BLaER1 treated with 17β-estradiol and CSF1 and Interleukin-3, amounts not matched to agents 10 nM and 100 nM (cell line): ENCODE measurements around the gene CTBP2.
"Not testable (repeated sequence)": the region's sequence is repeated elsewhere in the genome, so short reads cannot be mapped to it uniquely, and the experiment has no call there.

Experiments used
- H3K27ac ChIP-seq, 11 experiments: shearing (Covaris generic); formaldehyde crosslinking; 2 replicates each; pipeline ENCODE4 v1.8.1; 2022
- H3K27me3 ChIP-seq, 11 experiments: shearing (Covaris generic); formaldehyde crosslinking; 2 replicates each; pipeline ENCODE4 v1.8.1; 2022
- H3K36me3 ChIP-seq, 11 experiments: shearing (Covaris generic); formaldehyde crosslinking; 2 replicates each; pipeline ENCODE4 v1.8.1; 2022
- H3K4me1 ChIP-seq, 10 experiments: shearing (Covaris generic); formaldehyde crosslinking; 2 replicates each; pipeline ENCODE4 v1.8.1; 2022
- H3K4me2 ChIP-seq, 11 experiments: shearing (Covaris generic); formaldehyde crosslinking; 2 replicates each; pipeline ENCODE4 v1.8.1; 2022
- H3K4me3 ChIP-seq, 10 experiments: shearing (Covaris generic); formaldehyde crosslinking; 2 replicates each; pipeline ENCODE4 v1.8.1; 2022
- H3K9ac ChIP-seq, 11 experiments: shearing (Covaris generic); formaldehyde crosslinking; 2 replicates each; pipeline ENCODE4 v1.8.1; 2022
- H3K9me3 ChIP-seq, 11 experiments: shearing (Covaris generic); formaldehyde crosslinking; replicated peaks in 1 of 11; 2 replicates each; pipeline ENCODE4 v1.8.1; 2022
- H4K20me1 ChIP-seq, 11 experiments: shearing (Covaris generic); formaldehyde crosslinking; 2 replicates each; pipeline ENCODE4 v1.8.1; 2022
- Cebpa-rat ChIP-seq, 11 experiments: shearing (Covaris generic); IDR thresholded peaks; 2 replicates each; pipeline ENCODE4 v1.8.1; 2022

CTBP2 gene

DNA sequence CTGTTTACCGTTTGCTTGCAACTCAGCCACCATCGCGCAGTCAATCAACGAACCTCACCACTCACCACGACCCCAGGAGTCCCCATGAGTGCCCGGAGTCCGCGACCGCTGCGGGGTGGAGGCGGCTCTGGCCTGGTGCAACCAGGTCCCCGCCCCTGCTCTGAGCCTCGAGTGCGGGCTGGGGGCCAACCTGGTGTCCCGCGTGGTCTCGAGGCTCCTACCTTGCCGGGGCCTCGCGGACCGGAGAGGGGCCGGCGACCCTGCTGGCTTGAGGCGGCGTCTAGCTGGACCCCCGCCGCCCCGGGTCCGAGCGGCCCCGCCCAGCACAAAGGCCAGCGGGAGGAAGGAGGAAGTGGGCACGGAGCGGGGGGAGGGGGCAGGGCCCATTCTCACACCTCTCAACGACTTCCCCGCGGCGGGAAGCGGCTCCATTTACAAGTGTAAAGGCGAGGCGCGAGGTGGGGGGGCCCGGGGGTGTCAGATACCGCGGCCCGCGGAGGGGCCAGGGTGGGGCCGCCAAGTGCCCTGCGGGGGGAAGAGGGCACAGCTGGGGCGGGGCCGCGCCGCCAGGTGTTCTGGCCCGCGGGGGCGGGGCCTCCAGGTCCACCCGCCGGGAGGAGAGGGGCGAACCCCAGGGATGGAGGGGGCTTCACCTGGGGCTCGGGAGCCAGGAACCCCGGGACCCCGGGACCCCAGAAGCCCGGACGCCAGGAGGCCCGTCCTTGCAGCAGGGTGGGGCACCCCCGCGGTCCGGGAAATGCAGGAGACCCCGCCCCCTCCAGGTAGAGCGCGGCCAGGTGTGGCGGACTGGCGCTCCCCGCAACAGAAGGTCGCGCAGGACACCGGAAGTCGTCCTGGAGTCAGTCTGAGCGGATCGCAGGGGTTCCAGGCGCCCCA, 8.6 kb downstream of the CTBP2 start:
- peak overlapping the region; percentile 30 to 75 (median 62); a peak in 21 of 22 replicates for H3K27ac ChIP-seq
- peaks cover 100% of the 10 kb centered on the region in 11 experiments for H4K20me1 ChIP-seq
- H3K4me2 ChIP-seq = peak overlapping the region; percentile 86 to 99 (median 97)
- H3K9me3 ChIP-seq = no peaks in the 10 kb centered on the region
- no peak for TF ChIP-seq Cebpa-rat (IDR thresholded peaks at IDR 0.05)
- H3K36me3 ChIP-seq = peaks cover 6 to 45% (median 27%) of the 10 kb centered on the region in 11 experiments; a peak in 19 of 22 replicates
- H3K9ac ChIP-seq = peak overlapping the region; percentile 47 to 77 (median 62); a peak in 21 of 22 replicates
- H3K4me3 ChIP-seq = peak overlapping the region in 9 of 10 experiments; percentile 32 to 56 (median 43); a peak in 14 of 20 replicates
- no peaks in the 10 kb centered on the region for H3K27me3 ChIP-seq
- H3K4me1 ChIP-seq = peaks cover 98 to 100% (median 100%) of the 10 kb centered on the region in 10 experiments

DNA sequence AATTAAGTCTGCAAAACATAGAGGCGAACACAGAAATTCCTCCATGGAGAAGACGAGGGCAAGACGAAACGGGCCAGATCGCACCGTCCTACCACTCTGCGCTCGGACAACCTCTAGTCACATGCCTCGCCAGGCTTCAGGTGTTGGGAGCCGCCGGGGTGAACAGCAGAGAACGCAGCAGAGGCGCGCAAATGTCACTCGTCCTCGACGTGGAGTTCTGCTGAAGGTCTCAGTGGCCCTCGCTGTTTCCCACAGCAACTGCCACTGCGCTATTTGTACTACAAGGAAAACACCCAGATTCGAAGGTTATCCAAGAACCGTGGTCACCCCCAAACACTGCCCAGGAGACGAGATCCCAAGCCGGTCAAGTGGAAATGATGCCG, 9.2 kb downstream of the CTBP2 start:
- Histone ChIP-seq H3K4me3 (no peak overlapping the region), H3K9ac (peak overlapping the region in 2 of 11 experiments; percentile 60 to 62; a peak in 3 of 22 replicates), H3K27ac (peak overlapping the region in 8 of 11 experiments; percentile 49 to 75 (median 64); a peak in 14 of 22 replicates), H3K36me3 (peaks cover 6 to 45% (median 27%) of the 10 kb centered on the region in 11 experiments; a peak in 19 of 22 replicates), H3K9me3 (no peaks in the 10 kb centered on the region), H3K27me3 (no peaks in the 10 kb centered on the region), H4K20me1 (peaks cover 100% of the 10 kb centered on the region in 11 experiments), H3K4me2 (peak overlapping the region; percentile 86 to 99 (median 97)), H3K4me1 (peaks cover 98 to 100% (median 100%) of the 10 kb centered on the region in 10 experiments)
- no peak for TF ChIP-seq Cebpa-rat (IDR thresholded peaks at IDR 0.05)

GRCh38 chr10:125150376-125151083, 9.8 kb downstream of the CTBP2 start:
- Histone ChIP-seq H4K20me1 (peaks cover 100% of the 10 kb centered on the region in 11 experiments), H3K9ac (peak overlapping the region in 3 of 11 experiments; percentile 6 to 82 (median 79); a peak in 2 of 22 replicates), H3K36me3 (peaks cover 6 to 45% (median 27%) of the 10 kb centered on the region in 11 experiments; a peak in 19 of 22 replicates), H3K27ac (peak overlapping the region in 8 of 11 experiments; percentile 16 to 92 (median 80); a peak in 10 of 22 replicates), H3K4me3 (0 out of 20 replicates have a peak overlapping the region, but pooled peaks of 1 of the 10 experiments have one; percentile 9), H3K4me1 (peaks cover 98 to 100% (median 100%) of the 10 kb centered on the region in 10 experiments), H3K4me2 (peak overlapping the region; percentile 86 to 99 (median 97))
- not testable (repeated sequence) for H3K9me3 ChIP-seq, H3K27me3 ChIP-seq

DNA sequence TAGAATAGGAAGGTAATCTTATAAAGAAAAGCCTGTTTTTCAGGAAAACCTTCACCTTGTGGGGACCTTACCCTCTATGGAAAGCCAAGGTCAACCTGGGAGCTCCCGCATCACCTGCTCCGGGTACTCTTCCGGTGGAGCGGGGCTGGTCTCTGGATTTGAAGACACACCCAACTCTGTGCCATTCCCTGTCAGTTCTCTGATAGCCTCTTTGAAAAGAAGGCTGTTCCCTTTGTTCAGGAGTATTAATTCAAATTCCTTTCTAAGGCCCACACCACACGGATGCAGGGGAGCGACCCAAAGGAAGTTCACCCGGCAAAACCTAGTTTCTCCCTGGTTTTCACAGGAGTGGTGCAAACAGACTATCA, 10.7 kb downstream of the CTBP2 start:
- peak overlapping the region in 9 of 11 experiments; percentile 17 to 82 (median 73); a peak in 12 of 22 replicates for H3K9ac ChIP-seq

GRCh38 chr10:125149036-125149679, 11.2 kb downstream of the CTBP2 start:
- Histone ChIP-seq H3K9me3 (no peaks in the 10 kb centered on the region), H3K27ac (peak overlapping the region in 10 of 11 experiments; percentile 69 to 92 (median 82); a peak in 20 of 22 replicates), H3K27me3 (no peaks in the 10 kb centered on the region), H3K4me1 (peaks cover 98 to 100% (median 100%) of the 10 kb centered on the region in 10 experiments), H3K4me3 (peak overlapping the region in 7 of 10 experiments; percentile 4 to 48 (median 44); a peak in 9 of 20 replicates), H3K9ac (peak overlapping the region; percentile 60 to 82 (median 71); a peak in 19 of 22 replicates), H3K36me3 (peaks cover 6 to 45% (median 27%) of the 10 kb centered on the region in 11 experiments; a peak in 19 of 22 replicates), H4K20me1 (peaks cover 100% of the 10 kb centered on the region in 11 experiments), H3K4me2 (peak overlapping the region; percentile 86 to 99 (median 96))
- no peak for TF ChIP-seq Cebpa-rat (IDR thresholded peaks at IDR 0.05)

More for the DNA sequence above, 10.7 kb downstream of the CTBP2 start:
- H4K20me1 ChIP-seq = peaks cover 100% of the 10 kb centered on the region in 11 experiments
- peak overlapping the region in 4 of 10 experiments; percentile 4 to 48 (median 28); a peak in 2 of 20 replicates for H3K4me3 ChIP-seq
- no peak for TF ChIP-seq Cebpa-rat (IDR thresholded peaks at IDR 0.05)
- H3K4me1 ChIP-seq = peaks cover 98 to 100% (median 100%) of the 10 kb centered on the region in 10 experiments
- H3K36me3 ChIP-seq = peaks cover 6 to 45% (median 27%) of the 10 kb centered on the region in 11 experiments; a peak in 19 of 22 replicates
- peak overlapping the region; percentile 86 to 99 (median 96) for H3K4me2 ChIP-seq
- H3K9me3 ChIP-seq = no peaks in the 10 kb centered on the region
- H3K27ac ChIP-seq = peak overlapping the region in 10 of 11 experiments; percentile 69 to 92 (median 82); a peak in 18 of 22 replicates
- H3K27me3 ChIP-seq = no peaks in the 10 kb centered on the region

- Histone ChIP-seq H3K27ac (peak overlapping the region in 10 of 11 experiments; percentile 69 to 92 (median 82); a peak in 21 of 22 replicates), H3K4me2 (peak overlapping the region; percentile 86 to 99 (median 96)), H3K9me3 (no peaks in the 10 kb centered on the region), H3K36me3 (peaks cover 6 to 42% (median 27%) of the 10 kb centered on the region in 11 experiments; a peak in 19 of 22 replicates), H3K4me1 (peaks cover 98 to 100% (median 100%) of the 10 kb centered on the region in 10 experiments), H4K20me1 (peaks cover 100% of the 10 kb centered on the region in 11 experiments), H3K9ac (peak overlapping the region; percentile 60 to 82 (median 71); a peak in 20 of 22 replicates), H3K27me3 (no peaks in the 10 kb centered on the region), H3K4me3 (peak overlapping the region in 8 of 10 experiments; percentile 32 to 51 (median 44); a peak in 10 of 20 replicates)
- TF ChIP-seq Cebpa-rat (IDR thresholded peaks at IDR 0.05) = no peak
Measured at GRCh38 chr10:125148528-125148927, 11.8 kb downstream of the CTBP2 start.

DNA sequence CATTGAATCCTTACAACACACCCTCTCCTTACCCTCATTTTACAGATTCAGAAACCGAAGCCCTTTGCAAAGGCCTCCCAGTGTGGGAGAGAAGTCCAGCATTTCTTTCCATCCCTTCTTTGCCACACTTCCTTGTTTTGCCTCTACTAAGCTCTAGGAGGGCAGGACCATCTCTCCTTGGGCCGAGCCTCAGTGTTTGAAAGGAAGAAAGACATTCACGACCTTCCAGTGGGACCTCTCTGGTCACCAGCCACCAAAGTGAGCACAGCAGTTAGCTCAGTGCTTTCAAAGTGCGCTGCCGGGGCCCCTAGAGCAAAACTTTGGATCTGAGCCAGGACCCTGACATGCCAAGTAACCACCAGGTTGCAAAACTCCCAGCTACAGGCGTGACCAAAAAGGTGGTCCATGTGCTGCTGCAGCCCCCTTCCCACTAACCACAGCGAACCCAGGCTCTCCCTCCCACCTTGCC, 12.4 kb downstream of the CTBP2 start:
- Histone ChIP-seq H3K9me3 (no peaks in the 10 kb centered on the region), H3K27me3 (no peaks in the 10 kb centered on the region), H4K20me1 (peaks cover 100% of the 10 kb centered on the region in 11 experiments), H3K4me2 (peak overlapping the region; percentile 86 to 99 (median 96)), H3K36me3 (peaks cover 6 to 38% (median 22%) of the 10 kb centered on the region in 11 experiments; a peak in 19 of 22 replicates), H3K27ac (peak overlapping the region in 10 of 11 experiments; percentile 69 to 92 (median 82); a peak in 21 of 22 replicates), H3K4me1 (peaks cover 98 to 100% (median 100%) of the 10 kb centered on the region in 10 experiments), H3K9ac (peak overlapping the region; percentile 60 to 82 (median 71)), H3K4me3 (peak overlapping the region in 8 of 10 experiments; percentile 32 to 51 (median 44); a peak in 15 of 20 replicates)
- peak in 6 of 11 experiments; percentile 37 to 81 (median 70); a peak in 10 of 22 replicates for TF ChIP-seq Cebpa-rat (IDR thresholded peaks at IDR 0.05)
